H1 (cell line): ENCODE results near the gene DUSP1. TPM values are rescaled to one million over a fixed set of nuclear protein-coding genes. Genes with fewer than 3 reads are reported as not detected.

ENCODE experiments used
- CTCF ChIA-PET: fragments of 300-600 bp; sonication (Branson Sonifier 250); formaldehyde crosslinking; loops from one replicate; lab custom pipeline; 2021; ENCODE audit not compliant: partially characterized antibody; lab: Charles Lee
- POLR2A ChIA-PET: fragments of 300-600 bp; sonication (Branson Sonifier 250); formaldehyde crosslinking; loops from one replicate; lab custom pipeline; 2021; ENCODE audit warnings: inconsistent platforms; ENCODE audit not compliant: partially characterized antibody; lab: Charles Lee
- DNase-seq, 2 experiments: peaks; one replicate each; pipeline versions ENCODE4 v3.0.0 to v3.0.0-alpha.2; 2010 to 2022; ENCODE audit warnings: low spot score in 2 of 2, low read depth in 1 of 2, mixed read lengths in 1 of 2
- FAIRE-seq: peaks from 2 replicates; lab custom pipeline; 2011; peaks lifted over from hg19 to GRCh38; lab: Jason Lieb, UNC
- H2AFZ ChIP-seq: 2 replicates; pipeline ENCODE4 v1.8.1; 2012; ENCODE audit warnings: low read length, inconsistent platforms
- H2AK5ac ChIP-seq: 2 replicates; pipeline ENCODE4 v1.6.1; 2013; ENCODE audit warnings: low read depth, low read length
- H2BK120ac ChIP-seq: replicated peaks from 2 replicates; pipeline ENCODE3; 2013; ENCODE audit warnings: low read depth, low read length, inconsistent platforms
- H2BK12ac ChIP-seq: 2 replicates; pipeline ENCODE4 v1.6.1; 2013; ENCODE audit warnings: low read depth, low read length
- H2BK15ac ChIP-seq: 2 replicates; pipeline ENCODE4 v1.6.1; 2013; ENCODE audit warnings: low read length
- H2BK20ac ChIP-seq: 2 replicates; pipeline ENCODE4 v1.6.1; 2013; ENCODE audit warnings: low read length
- H2BK5ac ChIP-seq: 2 replicates; pipeline ENCODE4 v1.6.1; 2013; ENCODE audit warnings: low read depth, low read length
- H3K14ac ChIP-seq: 2 replicates; pipeline ENCODE4 v1.6.1; 2013; ENCODE audit warnings: inconsistent platforms; ENCODE audit not compliant: insufficient read length
- H3K18ac ChIP-seq: 2 replicates; pipeline ENCODE4 v1.6.1; 2013; ENCODE audit warnings: low read length; ENCODE audit errors: extremely low read depth
- H3K23ac ChIP-seq: 2 replicates; pipeline ENCODE4 v1.6.1; 2013; ENCODE audit warnings: inconsistent platforms; ENCODE audit not compliant: insufficient read length
- H3K23me2 ChIP-seq: 2 replicates; pipeline ENCODE4 v1.6.1; 2013; ENCODE audit warnings: low read depth, low read length
- H3K27ac ChIP-seq: 2 replicates; pipeline ENCODE4 v1.6.1; 2011; ENCODE audit warnings: low read depth, low read length, inconsistent platforms
- H3K27me3 ChIP-seq, 4 experiments: replicated peaks in 1 of 4; 1 replicate in 1 of 4; 2 replicates in 3 of 4; pipeline versions ENCODE4 v1.6.1 to v1.8.1; 2011 to 2013; ENCODE audit warnings: low read length in 3 of 4, mild to moderate bottlenecking in 3 of 4, inconsistent platforms in 2 of 4, mixed read lengths in 2 of 4, moderate library complexity in 1 of 4; ENCODE audit not compliant: control insufficient read depth in 3 of 4, insufficient read depth in 3 of 4; ENCODE audit errors: extremely low read depth in 1 of 4
- H3K36me3 ChIP-seq, 4 experiments: 2 replicates each; pipeline versions ENCODE4 v1.6.1 to v1.8.1; 2011 to 2013; ENCODE audit warnings: mild to moderate bottlenecking in 4 of 4, low read length in 3 of 4, moderate library complexity in 2 of 4, control low read depth in 1 of 4, inconsistent platforms in 1 of 4; ENCODE audit not compliant: insufficient read depth in 4 of 4, control insufficient read depth in 2 of 4
- H3K4ac ChIP-seq: replicated peaks from 2 replicates; pipeline ENCODE3; 2013; ENCODE audit warnings: low read length, low read depth, mixed read lengths, inconsistent platforms; ENCODE audit not compliant: insufficient read length
- H3K4me1 ChIP-seq, 4 experiments: replicated peaks in 1 of 4; 1 replicate in 1 of 4; 2 replicates in 3 of 4; pipeline versions ENCODE4 v1.6.1 to v1.8.1; 2011 to 2013; ENCODE audit warnings: low read length in 3 of 4, inconsistent platforms in 2 of 4, mixed read lengths in 1 of 4; ENCODE audit not compliant: insufficient read depth in 4 of 4, control insufficient read depth in 3 of 4
- H3K4me2 ChIP-seq, 2 experiments: 2 replicates each; pipeline versions ENCODE4 v1.6.1 to v1.8.1; 2011 to 2013; ENCODE audit warnings: low read depth in 2 of 2, low read length in 2 of 2, control low read depth in 1 of 2, inconsistent platforms in 1 of 2, mild to moderate bottlenecking in 1 of 2; ENCODE audit not compliant: insufficient read depth in 1 of 2
- H3K4me3 ChIP-seq, 4 experiments: fragments of 200-600, 300-600 bp in 1 of 4; sonication (generic), shearing (Covaris generic), sonication (Bioruptor Twin) in 1 of 4; 2 replicates each; pipeline versions ENCODE4 v1.5.1 to v1.8.1; 2011 to 2016; ENCODE audit warnings: low read length in 4 of 4, low read depth in 3 of 4, control low read depth in 2 of 4, inconsistent platforms in 2 of 4, mild to moderate bottlenecking in 2 of 4, mixed read lengths in 1 of 4, moderate library complexity in 1 of 4; ENCODE audit not compliant: insufficient read depth in 2 of 4; ENCODE audit errors: extremely low read depth in 1 of 4
- H3K56ac ChIP-seq: replicated peaks from 2 replicates; pipeline ENCODE3; 2013; ENCODE audit warnings: low read depth, mild to moderate bottlenecking, mixed read lengths, low read length, inconsistent platforms; ENCODE audit not compliant: insufficient read length
- H3K79me1 ChIP-seq: 2 replicates; pipeline ENCODE4 v1.6.1; 2013; ENCODE audit warnings: low read depth, low read length, control low read depth
- H3K79me2 ChIP-seq, 2 experiments: 2 replicates each; pipeline versions ENCODE4 v1.6.1 to v1.8.1; 2012 to 2013; ENCODE audit warnings: low read length in 2 of 2, mild to moderate bottlenecking in 2 of 2, inconsistent platforms in 1 of 2; ENCODE audit not compliant: insufficient read depth in 2 of 2, control insufficient read depth in 1 of 2
- H3K9ac ChIP-seq, 4 experiments: replicated peaks in 1 of 4; 1 replicate in 1 of 4; 2 replicates in 3 of 4; pipeline versions ENCODE4 v1.6.1 to v1.8.1; 2011 to 2013; ENCODE audit warnings: low read depth in 3 of 4, low read length in 3 of 4, control low read depth in 2 of 4, mild to moderate bottlenecking in 2 of 4, moderate library complexity in 2 of 4, inconsistent platforms in 1 of 4; ENCODE audit errors: extremely low read depth in 1 of 4
- H3K9me3 ChIP-seq, 2 experiments: 2 replicates each; pipeline versions ENCODE4 v1.6.1 to v1.8.1; 2012 to 2013; ENCODE audit warnings: mild to moderate bottlenecking in 2 of 2, moderate library complexity in 2 of 2, control low read depth in 1 of 2, inconsistent platforms in 1 of 2, low read depth in 1 of 2, low read length in 1 of 2, mixed read lengths in 1 of 2; ENCODE audit not compliant: insufficient read depth in 2 of 2
- H4K20me1 ChIP-seq, 2 experiments: replicated peaks in 1 of 2; 2 replicates each; pipeline versions ENCODE3 to v1.8.1; 2011 to 2013; ENCODE audit warnings: inconsistent platforms in 2 of 2, low read length in 2 of 2, mild to moderate bottlenecking in 1 of 2; ENCODE audit not compliant: insufficient read depth in 2 of 2, control insufficient read depth in 1 of 2
- H4K5ac ChIP-seq: 2 replicates; pipeline ENCODE4 v1.6.1; 2013; ENCODE audit warnings: low read length, low read depth, mixed read lengths, inconsistent platforms; ENCODE audit not compliant: insufficient read length
- H4K8ac ChIP-seq: 2 replicates; pipeline ENCODE4 v1.8.0; 2013; ENCODE audit warnings: mild to moderate bottlenecking, moderate library complexity, low read length, inconsistent platforms; ENCODE audit not compliant: insufficient read depth; ENCODE audit errors: extremely low read depth
- H4K91ac ChIP-seq: replicated peaks from 2 replicates; pipeline ENCODE3; 2013; ENCODE audit warnings: low read length, mixed read lengths, inconsistent platforms; ENCODE audit not compliant: insufficient read length
- ASH2L ChIP-seq: fragments of 200-600, 300-600 bp; sonication (generic); IDR thresholded peaks from one replicate; pipeline ENCODE4 v1.7.1; 2017; ENCODE audit warnings: low read length
- HDAC2 ChIP-seq, 2 experiments: fragments of 300-600 bp in 1 of 2; sonication (generic) in 1 of 2; IDR thresholded peaks; 2 replicates each; pipeline ENCODE4 v1.6.1; 2011 to 2012; ENCODE audit warnings: low read depth in 2 of 2, low read length in 2 of 2, mild to moderate bottlenecking in 2 of 2, moderate library complexity in 2 of 2, borderline replicate concordance in 1 of 2, inconsistent platforms in 1 of 2
- MAX ChIP-seq: IDR thresholded peaks from 2 replicates; pipeline ENCODE4 v1.6.1; 2012; ENCODE audit warnings: inconsistent platforms
- SIN3A ChIP-seq, 2 experiments: IDR thresholded peaks in 1 of 2; conservative IDR thresholded peaks in 1 of 2; 2 replicates each; pipeline ENCODE4 v1.6.1; 2011 to 2012; ENCODE audit warnings: low read length in 2 of 2, improper control_type of control experiment in 1 of 2, low read depth in 1 of 2, mild to moderate bottlenecking in 1 of 2
- ZNF274 ChIP-seq: IDR thresholded peaks from 2 replicates; pipeline ENCODE4 v1.7.0; 2012; ENCODE audit warnings: low read length, borderline replicate concordance; ENCODE audit errors: extremely low read depth
- WGBS, 2 experiments: shearing (Covaris generic) in 1 of 2; methylation state at CpG; one replicate each; pipeline versions ENCODE4 v1.1.6 to v1.1.7; 2013 to 2015; ENCODE audit warnings: low lambda C conversion rate in 2 of 2, mixed read lengths in 2 of 2, inconsistent platforms in 1 of 2, low coverage in 1 of 2, missing lambda C conversion rate in 1 of 2; ENCODE audit not compliant: insufficient replicate concordance in 2 of 2, insufficient coverage in 1 of 2, insufficient read length in 1 of 2; ENCODE audit errors: extremely low coverage in 1 of 2, missing lambda C conversion rate in 1 of 2; 5-methylcytosine and 5-hydroxymethylcytosine counted together
- polyA plus RNA-seq, 7 experiments: library from polyadenylated mRNA; depleted of rRNA in 3 of 7; stranded (reverse) in 5 of 7; unstranded in 2 of 7; fragments of >200 nt in 5 of 7; fragments of 200-250 nt in 2 of 7; gene quantifications; 1 replicate in 5 of 7; 2 replicates in 1 of 7; 4 replicates in 1 of 7; pipeline versions ENCODE4 v1.2.1 to v1.2.3, GENCODE V29; 2011 to 2013; ENCODE audit warnings: missing spikeins in 2 of 7, mixed read lengths in 2 of 7
- total RNA-seq: library from RNA; stranded (reverse); fragmentation: NEBNext Ultra II Directional; extraction: Animal tissue kit (Norgen Biotek cat#: 25700); gene quantifications from 2 replicates; pipeline ENCODE4 v1.2.1, GENCODE V29; 2021

DUSP1 gene
- total and polyA plus RNA-seq, 2 of the 8 experiments (the other 6 are each of a cell fraction or from before 2014, with no cell fraction given), result 6.5 to 11.7 TPM

- peaks cover 2 to 14% of the 10 kb centered on the region in 2 experiments for H4K20me1 ChIP-seq
- H2AFZ ChIP-seq, result no peak overlapping the region
- peak in 1 of 2 experiments; percentile 54 for DNase-seq
- no peak overlapping the region for H4K5ac ChIP-seq
- peaks cover 0 to 23% (median 15%) of the 10 kb centered on the region in 4 experiments; a peak in 6 of 7 replicates for H3K27me3 ChIP-seq
- peaks cover 0 to 14% of the 10 kb centered on the region in 2 experiments; a peak in 2 of 4 replicates for H3K79me2 ChIP-seq
- H3K23ac ChIP-seq, result no peak overlapping the region
- H4K8ac ChIP-seq, result peak overlapping the region; percentile 99; the same call in 1 of the 2 replicates
- H3K27ac ChIP-seq, result peak overlapping the region; percentile 90; the same call in 1 of the 2 replicates
- no peak overlapping the region for H4K91ac ChIP-seq
- peak overlapping the region; percentile 53 to 83 (median 80) for H3K4me3 ChIP-seq
- H3K9ac ChIP-seq, result peak overlapping the region; percentile 42 to 98 (median 93)
- H2BK12ac ChIP-seq, result peak overlapping the region; percentile 17; the same call in 1 of the 2 replicates
- H3K4me1 ChIP-seq, result peaks cover 5 to 23% (median 6%) of the 10 kb centered on the region in 4 experiments; a peak in 6 of 7 replicates
- no peak overlapping the region for H3K4ac ChIP-seq
- no peak overlapping the region for H2BK15ac ChIP-seq
- WGBS, 2 experiments, result 2% methylated on average over 15 of the region's 29 CpGs; no CpG with 5 or more reads in 1 of the 2 experiments
- H3K9me3 ChIP-seq, result no peaks in the 10 kb centered on the region
- peak; percentile 24 for TF ChIP-seq ASH2L
- no peak for TF ChIP-seq ZNF274
- TF ChIP-seq HDAC2 (IDR thresholded peaks at IDR 0.05; ENCODE audit: borderline replicate concordance in 1 of 2, low read depth in 2 of 2, low read length in 2 of 2), result 0 out of 4 replicates have a peak, but pooled peaks of 1 of the 2 experiments have one; percentile 56
- TF ChIP-seq MAX, result no peak
- peak; percentile 61 to 64; a peak in 2 of 4 replicates for TF ChIP-seq SIN3A (conservative IDR thresholded peaks at IDR 0.05 in 1 of 2, IDR thresholded peaks at IDR 0.05 in 1 of 2; ENCODE audit: low read depth in 1 of 2, low read length in 2 of 2)
- H2BK120ac ChIP-seq, result no peak overlapping the region
- H3K18ac ChIP-seq, result no peak overlapping the region
- peak overlapping the region; percentile 77 to 96 for H3K4me2 ChIP-seq
- H2BK20ac ChIP-seq, result no peak overlapping the region
- H3K14ac ChIP-seq, result no peak overlapping the region
- no peak overlapping the region for H2AK5ac ChIP-seq
- H3K79me1 ChIP-seq, result no peaks in the 10 kb centered on the region; the same call in 1 of the 2 replicates
- peaks cover 0 to 15% (median 6%) of the 10 kb centered on the region in 4 experiments; a peak in 4 of 8 replicates for H3K36me3 ChIP-seq
- no peak overlapping the region for H3K56ac ChIP-seq
- H2BK5ac ChIP-seq, result 0 out of 2 replicates have a peak overlapping the region, but pooled peaks have one; percentile 71
- POLR2A ChIA-PET, result interaction anchor here (0.6 to 5.0 kb wide), 40 partner anchors 11 to 650 kb away, joined by 3 to 45 read pairs (median 4); partner anchors contain the start of genes ERGIC1 and RPL26L1
- CTCF ChIA-PET, result interaction anchor here (0.9 to 6.3 kb wide), 11 partner anchors 14 to 167 kb away, joined by 3 to 50 read pairs (median 5); no protein-coding TSS in a partner anchor
- no peak for FAIRE-seq
- peaks cover 13% of the 10 kb centered on the region for H3K23me2 ChIP-seq
Measured at GRCh38 chr5:172770374-172770674, 671 bp downstream of the DUSP1 start.
